Hematopoietic multipotent progenitor cell treated with erythropoietin and hydrocortisone succinate and interleukin-3 and kit ligand, for 6 days (in vitro differentiated cells): Measurements from ENCODE around the gene CSAG2.
"Not testable (repeated sequence)": the region's sequence is repeated elsewhere in the genome, so short reads cannot be mapped to it uniquely, and the experiment has no call there.

Experiments used
- DNase-seq: peaks from one replicate; pipeline ENCODE4 v3.0.0-alpha.2; 2015

CSAG2 gene, protein sequence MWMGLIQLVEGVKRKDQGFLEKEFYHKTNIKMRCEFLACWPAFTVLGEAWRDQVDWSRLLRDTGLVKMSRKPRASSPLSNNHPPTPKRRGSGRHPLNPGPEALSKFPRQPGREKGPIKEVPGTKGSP

DNA sequence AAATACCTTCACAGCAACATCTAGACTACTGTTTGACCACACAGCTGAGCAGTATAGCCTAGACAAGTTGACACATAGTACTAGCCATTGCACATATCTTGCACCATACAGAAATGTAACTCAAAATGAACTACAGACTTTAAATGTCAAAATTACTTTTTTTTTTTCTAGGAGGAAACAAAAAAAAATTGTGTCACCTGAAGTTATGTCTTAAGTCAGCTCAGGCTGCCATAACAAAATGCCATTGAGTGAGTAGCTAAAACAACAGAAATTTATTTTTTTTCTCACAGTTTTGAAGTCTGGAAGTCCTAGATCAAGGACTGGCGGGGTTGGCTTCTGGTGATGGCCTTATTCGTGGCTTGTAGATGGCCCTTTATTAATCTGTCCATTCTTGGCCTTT is at the start of gene CSAG2:
CSAG2 (minus strand) TSS at position 101 of the 400 bp plus-strand sequence. CDS start 161 bp downstream, outside the sequence.
- DNase-seq: not testable (repeated sequence)

- DNase-seq: not testable (repeated sequence)
Measured at GRCh38 chrX:152754871-152755270, 45.8 kb upstream of the CSAG2 start.

DNA sequence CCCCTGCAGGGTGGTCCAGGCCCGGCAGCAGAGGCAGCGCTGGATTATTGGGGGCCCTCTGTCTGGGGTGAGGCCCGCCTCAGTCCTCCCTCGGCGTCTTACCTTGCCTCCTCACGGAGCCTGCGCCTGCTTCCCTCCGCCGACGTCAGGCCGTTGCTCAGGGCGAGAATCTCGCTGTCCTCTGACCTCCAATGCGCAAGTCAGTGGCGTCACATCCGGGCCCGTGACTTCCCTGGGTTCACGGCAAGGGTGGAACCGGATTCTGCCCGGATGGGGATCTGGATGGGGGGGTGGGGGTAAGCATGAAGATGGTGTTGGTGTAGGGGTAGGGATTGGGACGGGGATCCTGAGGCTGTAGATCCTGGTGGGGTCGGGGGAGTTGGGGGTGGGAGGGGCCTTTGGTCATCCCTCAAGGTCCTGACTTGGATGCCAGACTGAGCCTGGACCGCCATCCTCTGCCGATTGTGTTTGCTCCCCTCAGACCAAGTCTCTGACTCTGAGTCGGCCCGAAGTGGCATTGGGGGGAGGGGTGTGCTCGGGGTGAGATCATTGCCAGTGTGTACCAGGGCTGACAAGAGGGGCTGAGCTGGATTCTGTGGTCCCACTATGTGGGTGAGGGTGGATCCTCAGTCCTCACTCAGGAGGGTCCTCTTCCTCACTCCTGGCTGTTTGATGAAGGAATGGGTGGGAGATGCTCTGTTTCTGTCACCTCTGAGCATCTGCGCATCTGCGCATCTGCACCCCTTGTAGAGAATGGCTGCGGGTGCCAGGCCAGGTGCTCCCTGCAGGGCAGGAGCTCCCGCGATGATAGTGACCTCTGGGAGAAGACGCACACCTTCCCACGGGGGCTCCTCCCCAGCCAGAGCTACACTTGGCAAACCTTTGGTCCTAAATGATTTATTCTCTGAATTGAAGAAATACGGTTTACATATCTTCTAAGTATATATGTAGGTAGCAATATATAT is 44.9 kb upstream of the CSAG2 start, which contains the start of gene MAGEA2:
MAGEA2 (minus strand) TSS at position 157 of the 965 bp plus-strand sequence. CDS start 2,479 bp downstream, outside the sequence.
- DNase-seq: not testable (repeated sequence)

- DNase-seq: no peak
Measured at GRCh38 chrX:152738560-152738959, 29.5 kb upstream of the CSAG2 start.

DNA sequence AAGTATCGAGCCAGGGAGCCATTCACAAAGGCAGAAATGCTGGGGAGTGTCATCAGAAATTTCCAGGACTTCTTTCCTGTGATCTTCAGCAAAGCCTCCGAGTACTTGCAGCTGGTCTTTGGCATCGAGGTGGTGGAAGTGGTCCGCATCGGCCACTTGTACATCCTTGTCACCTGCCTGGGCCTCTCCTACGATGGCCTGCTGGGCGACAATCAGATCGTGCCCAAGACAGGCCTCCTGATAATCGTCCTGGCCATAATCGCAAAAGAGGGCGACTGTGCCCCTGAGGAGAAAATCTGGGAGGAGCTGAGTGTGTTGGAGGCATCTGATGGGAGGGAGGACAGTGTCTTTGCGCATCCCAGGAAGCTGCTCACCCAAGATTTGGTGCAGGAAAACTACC is 27.5 kb upstream of the CSAG2 start:
- not testable (repeated sequence) for DNase-seq

DNA sequence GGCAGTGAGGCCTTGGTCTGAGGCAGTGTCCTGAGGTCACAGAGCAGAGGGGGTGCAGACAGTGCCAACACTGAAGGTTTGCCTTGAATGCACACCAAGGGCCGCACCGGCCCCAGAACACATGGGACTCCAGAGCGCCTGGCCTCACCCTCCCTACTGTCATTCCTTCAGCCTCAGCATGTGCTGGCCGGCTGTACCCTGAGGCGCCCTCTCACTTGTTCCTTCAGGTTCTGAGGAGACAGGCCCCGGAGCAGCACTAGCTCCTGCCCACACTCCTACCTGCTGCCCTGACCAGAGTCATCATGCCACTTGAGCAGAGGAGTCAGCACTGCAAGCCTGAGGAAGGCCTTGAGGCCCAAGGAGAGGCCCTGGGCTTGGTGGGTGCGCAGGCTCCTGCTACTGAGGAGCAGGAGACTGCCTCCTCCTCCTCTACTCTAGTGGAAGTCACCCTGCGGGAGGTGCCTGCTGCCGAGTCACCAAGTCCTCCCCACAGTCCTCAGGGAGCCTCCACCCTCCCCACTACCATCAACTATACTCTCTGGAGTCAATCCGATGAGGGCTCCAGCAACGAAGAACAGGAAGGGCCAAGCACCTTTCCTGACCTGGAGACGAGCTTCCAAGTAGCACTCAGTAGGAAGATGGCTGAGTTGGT is 26.9 kb upstream of the CSAG2 start:
- DNase-seq: no peak

DNA sequence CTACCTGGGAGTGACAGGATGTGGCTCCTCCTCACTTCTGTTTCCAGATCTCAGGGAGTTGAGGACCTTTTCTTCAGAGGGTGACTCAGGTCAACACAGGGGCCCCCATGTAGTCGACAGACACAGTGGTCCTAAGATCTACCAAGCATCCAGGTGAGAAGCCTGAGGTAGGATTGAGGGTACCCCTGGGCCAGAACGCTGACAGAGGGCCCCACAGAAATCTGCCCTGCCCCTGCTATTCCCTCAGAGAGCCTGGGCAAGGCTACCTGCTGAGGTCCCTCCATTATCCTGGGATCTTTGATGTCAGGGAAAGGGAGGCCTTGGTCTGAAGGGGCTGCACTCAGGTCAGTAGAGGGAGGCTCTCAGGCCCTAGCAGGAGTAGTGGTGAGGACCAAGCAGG is 26.0 kb upstream of the CSAG2 start:
- DNase-seq: no peak

DNA sequence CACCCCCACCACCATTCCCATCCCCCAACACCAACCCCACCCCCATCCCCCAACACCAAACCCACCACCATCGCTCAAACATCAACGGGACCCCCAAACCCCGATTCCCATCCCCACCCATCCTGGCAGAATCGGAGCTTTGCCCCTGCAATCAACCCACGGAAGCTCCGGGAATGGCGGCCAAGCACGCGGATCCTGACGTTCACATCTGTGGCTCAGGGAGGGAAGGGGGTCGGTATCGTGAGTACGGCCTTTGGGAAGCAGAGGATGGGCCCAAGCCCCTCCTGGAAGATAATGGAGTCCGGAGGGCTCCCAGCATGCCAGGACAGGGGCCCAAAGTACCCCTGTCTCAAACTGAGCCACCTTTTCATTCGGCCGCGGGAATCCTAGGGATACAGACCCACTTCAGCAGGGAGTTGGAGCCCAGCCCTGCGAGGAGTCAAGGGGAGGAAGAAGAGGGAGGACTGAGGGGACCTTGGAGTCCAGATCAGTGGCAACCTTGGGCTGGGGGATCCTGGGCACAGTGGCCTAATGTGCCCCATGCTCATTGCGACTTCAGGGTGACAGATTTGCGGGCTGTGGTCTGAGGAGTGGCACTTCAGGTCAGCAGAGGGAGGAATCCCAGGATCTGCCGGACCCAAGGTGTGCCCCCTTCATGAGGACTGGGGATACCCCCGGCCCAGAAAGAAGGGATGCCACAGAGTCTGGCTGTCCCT is 25.2 kb upstream of the CSAG2 start:
- DNase-seq: not testable (repeated sequence)

- DNase-seq: no peak
Measured at GRCh38 chrX:152733261-152733975, 24.3 kb upstream of the CSAG2 start, which contains the start of the genes CSAG1 and MAGEA12. TSS of gene CSAG1 (minus strand) at chrX:152733721. CDS start at chrX:152732460, 1,261 bp downstream. TSS of gene MAGEA12 (plus strand) at chrX:152733757. CDS start at chrX:152736162, 2,405 bp downstream.

DNA sequence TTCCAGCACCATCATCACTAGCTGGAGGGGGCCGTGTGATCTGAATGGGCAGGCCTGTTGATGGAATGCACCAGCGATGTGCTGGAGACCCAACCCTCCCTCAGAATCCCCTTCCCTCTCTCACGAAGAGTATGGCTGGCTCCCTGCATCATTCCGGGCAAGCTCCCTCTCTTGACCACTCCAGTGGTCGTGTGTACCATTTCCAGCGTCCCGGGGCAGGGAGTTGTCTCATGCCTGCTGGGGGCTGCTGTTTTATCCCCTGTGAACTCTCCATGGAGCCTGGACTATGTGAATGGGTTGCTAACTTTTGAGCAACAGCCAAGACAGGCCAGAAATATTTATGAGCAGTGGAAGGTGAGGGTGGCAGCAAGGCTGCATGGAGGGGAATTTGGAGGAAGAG is 16.3 kb upstream of the CSAG2 start:
- DNase-seq: no peak

DNA sequence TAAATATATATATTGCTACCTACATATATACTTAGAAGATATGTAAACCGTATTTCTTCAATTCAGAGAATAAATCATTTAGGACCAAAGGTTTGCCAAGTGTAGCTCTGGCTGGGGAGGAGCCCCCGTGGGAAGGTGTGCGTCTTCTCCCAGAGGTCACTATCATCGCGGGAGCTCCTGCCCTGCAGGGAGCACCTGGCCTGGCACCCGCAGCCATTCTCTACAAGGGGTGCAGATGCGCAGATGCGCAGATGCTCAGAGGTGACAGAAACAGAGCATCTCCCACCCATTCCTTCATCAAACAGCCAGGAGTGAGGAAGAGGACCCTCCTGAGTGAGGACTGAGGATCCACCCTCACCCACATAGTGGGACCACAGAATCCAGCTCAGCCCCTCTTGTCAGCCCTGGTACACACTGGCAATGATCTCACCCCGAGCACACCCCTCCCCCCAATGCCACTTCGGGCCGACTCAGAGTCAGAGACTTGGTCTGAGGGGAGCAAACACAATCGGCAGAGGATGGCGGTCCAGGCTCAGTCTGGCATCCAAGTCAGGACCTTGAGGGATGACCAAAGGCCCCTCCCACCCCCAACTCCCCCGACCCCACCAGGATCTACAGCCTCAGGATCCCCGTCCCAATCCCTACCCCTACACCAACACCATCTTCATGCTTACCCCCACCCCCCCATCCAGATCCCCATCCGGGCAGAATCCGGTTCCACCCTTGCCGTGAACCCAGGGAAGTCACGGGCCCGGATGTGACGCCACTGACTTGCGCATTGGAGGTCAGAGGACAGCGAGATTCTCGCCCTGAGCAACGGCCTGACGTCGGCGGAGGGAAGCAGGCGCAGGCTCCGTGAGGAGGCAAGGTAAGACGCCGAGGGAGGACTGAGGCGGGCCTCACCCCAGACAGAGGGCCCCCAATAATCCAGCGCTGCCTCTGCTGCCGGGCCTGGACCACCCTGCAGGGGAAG is 5.0 kb upstream of the CSAG2 start, which contains the start of gene MAGEA2B:
MAGEA2B (plus strand) TSS at position 814 of the 973 bp plus-strand sequence. CDS start 2,479 bp downstream, outside the sequence.
- DNase-seq: not testable (repeated sequence)

DNA sequence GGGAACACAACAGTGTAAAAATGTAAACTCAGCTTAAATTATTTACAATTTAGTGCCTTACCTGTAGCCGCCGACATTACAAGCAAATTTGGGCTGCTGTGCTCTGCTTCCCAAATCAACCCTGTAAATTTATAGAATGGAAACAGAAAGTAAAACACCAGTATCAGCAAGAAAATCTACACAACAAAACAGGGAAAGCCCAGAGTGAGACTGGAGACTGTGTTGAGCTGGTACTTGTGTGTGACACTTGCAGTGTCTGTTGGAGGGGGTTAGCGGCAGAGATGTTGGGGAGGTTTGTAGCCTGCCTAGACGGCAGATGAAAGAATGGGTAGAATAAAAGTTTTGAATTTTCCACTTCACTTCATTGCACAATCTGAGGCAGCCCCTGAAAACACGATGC is 4.1 kb upstream of the CSAG2 start:
- not testable (repeated sequence) for DNase-seq

GRCh38 chrX:152706500-152706899 is 2.6 kb downstream of the CSAG2 start:
- DNase-seq: not testable (repeated sequence)

- DNase-seq: not testable (repeated sequence)
Measured at GRCh38 chrX:152700390-152700789, 8.7 kb downstream of the CSAG2 start.

DNA sequence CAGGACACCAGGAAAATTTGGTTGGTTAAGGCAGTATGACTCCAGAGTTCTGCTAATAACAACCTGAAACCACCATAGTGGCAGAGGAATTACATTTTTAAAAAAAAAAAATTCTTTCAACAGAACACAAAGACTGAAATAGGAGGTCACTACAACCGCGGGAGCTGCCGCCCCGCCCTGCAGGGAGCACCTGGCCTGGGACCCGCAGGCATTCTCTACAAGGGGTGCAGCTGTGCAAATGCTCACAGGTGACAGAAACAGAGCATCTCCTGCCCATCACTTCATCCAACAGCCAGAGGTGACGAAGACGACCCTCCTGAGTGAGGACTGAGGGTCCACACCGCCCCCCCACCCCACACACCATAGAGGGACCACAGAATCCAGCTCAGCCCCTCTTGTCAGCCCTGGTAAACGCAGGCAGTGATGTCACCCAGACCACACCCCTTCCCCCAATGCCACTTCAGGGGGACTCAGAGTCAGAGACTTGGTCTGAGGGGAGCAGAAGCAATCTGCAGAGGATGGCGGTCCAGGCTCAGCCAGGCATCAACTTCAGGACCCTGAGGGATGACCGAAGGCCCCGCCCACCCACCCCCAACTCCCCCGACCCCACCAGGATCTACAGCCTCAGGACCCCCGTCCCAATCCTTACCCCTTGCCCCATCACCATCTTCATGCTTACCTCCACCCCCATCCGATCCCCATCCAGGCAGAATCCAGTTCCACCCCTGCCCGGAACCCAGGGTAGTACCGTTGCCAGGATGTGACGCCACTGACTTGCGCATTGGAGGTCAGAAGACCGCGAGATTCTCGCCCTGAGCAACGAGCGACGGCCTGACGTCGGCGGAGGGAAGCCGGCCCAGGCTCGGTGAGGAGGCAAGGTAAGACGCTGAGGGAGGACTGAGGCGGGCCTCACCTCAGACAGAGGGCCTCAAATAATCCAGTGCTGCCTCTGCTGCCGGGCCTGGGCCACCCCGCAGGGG is 10.8 kb downstream of the CSAG2 start, which contains the start of gene MAGEA3:
MAGEA3 (plus strand) TSS at position 843 of the 980 bp plus-strand sequence. CDS start 2,039 bp downstream, outside the sequence.
- not testable (repeated sequence) for DNase-seq

DNA sequence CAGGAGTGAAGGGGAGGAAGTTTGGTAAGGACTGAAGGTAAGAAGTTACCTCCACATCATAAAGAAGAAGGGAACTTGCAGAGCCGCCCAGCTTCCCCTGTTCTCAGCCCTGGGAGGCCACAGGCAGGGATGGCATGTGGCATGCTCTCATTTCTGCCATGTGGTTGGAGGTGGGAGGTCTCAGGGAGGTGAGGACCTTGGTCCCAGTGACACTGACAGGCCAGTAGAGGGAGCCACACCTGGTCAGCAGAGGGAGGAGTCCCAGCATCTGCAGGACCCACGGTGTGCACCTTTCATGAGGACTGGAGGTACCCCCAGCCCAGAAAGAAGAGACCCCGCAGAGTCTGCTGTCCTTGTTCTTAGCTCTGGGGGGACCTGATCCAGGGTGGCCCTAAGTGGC is 28.1 kb downstream of the CSAG2 start:
- DNase-seq: not testable (repeated sequence)

GRCh38 chrX:152674652-152675051 is 34.4 kb downstream of the CSAG2 start:
- not testable (repeated sequence) for DNase-seq

DNA sequence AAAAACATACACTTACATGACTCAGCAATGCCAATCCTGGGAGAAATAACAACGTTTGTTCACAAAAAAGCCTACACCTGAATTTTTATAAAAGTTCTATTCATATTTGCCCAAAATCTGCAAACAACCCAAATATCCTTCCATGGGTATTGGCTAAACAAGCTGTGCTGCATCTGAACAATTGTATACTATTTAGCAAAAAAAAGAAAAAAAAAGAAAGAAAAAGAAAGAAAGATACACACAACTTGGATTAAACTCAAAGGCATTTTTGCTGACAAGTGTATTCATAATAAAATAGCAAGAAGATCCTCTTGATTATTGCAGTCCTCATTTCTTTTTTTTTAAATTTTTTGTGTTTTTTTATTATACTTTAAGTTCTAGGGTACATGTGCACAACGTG is 34.9 kb downstream of the CSAG2 start:
- DNase-seq: no peak

GRCh38 chrX:152663086-152663485 is 46.0 kb downstream of the CSAG2 start:
- DNase-seq: no peak
